HFFc6 (cell line): ENCODE results near the gene PTRHD1. TPM values are rescaled to one million over a fixed set of nuclear protein-coding genes. Genes with fewer than 3 reads are reported as not detected.

Experiments used
- DNase-seq: peaks from one replicate; pipeline ENCODE4 v3.0.0-alpha.2; 2018
- H3K27ac Mint-ChIP-seq: 2 replicates; pipeline ENCODE4 v1.8.0; 2020; ENCODE audit warnings: mild to moderate bottlenecking, mixed read lengths
- H3K27me3 Mint-ChIP-seq: 2 replicates; pipeline ENCODE4 v1.8.0; 2021; ENCODE audit warnings: mild to moderate bottlenecking, moderate library complexity, mixed read lengths; ENCODE audit not compliant: insufficient read depth
- H3K36me3 Mint-ChIP-seq: 2 replicates; pipeline ENCODE4 v1.8.0; 2021; ENCODE audit warnings: low read depth, mixed read lengths
- H3K4me1 Mint-ChIP-seq: 2 replicates; pipeline ENCODE4 v1.8.0; 2020; ENCODE audit warnings: low read depth, mixed read lengths
- H3K4me3 Mint-ChIP-seq: 2 replicates; pipeline ENCODE4 v1.8.0; 2020; ENCODE audit warnings: mild to moderate bottlenecking, moderate library complexity, mixed read lengths
- H3K9me3 Mint-ChIP-seq: 2 replicates; pipeline ENCODE4 v1.8.0; 2020; ENCODE audit warnings: mild to moderate bottlenecking, mixed read lengths
- total RNA-seq, 6 experiments: library from RNA; stranded (reverse); fragmentation: NEBNext Ultra II Directional; extraction: Animal tissue kit (Norgen Biotek cat#: 25700); gene quantifications; 2 replicates in 1 of 6; 3 replicates in 5 of 6; pipeline ENCODE4 v1.2.3, GENCODE V29; 2021
- TF ChIP-seq, protein P1 (sequence below): fragments of 200-600 bp; sonication (generic); IDR thresholded peaks from 2 replicates; pipeline ENCODE4 v1.5.0; 2021; ENCODE audit warnings: antibody characterized with exemption, mild to moderate bottlenecking

The PTRHD1 gene
- total RNA-seq, 6 experiments from 2014 or later: 29.4 to 44.4 (median 35.0) TPM

GRCh38 chr2:24792542-24792873, 683 bp downstream of the PTRHD1 start:
- TF ChIP-seq, protein P1, sequence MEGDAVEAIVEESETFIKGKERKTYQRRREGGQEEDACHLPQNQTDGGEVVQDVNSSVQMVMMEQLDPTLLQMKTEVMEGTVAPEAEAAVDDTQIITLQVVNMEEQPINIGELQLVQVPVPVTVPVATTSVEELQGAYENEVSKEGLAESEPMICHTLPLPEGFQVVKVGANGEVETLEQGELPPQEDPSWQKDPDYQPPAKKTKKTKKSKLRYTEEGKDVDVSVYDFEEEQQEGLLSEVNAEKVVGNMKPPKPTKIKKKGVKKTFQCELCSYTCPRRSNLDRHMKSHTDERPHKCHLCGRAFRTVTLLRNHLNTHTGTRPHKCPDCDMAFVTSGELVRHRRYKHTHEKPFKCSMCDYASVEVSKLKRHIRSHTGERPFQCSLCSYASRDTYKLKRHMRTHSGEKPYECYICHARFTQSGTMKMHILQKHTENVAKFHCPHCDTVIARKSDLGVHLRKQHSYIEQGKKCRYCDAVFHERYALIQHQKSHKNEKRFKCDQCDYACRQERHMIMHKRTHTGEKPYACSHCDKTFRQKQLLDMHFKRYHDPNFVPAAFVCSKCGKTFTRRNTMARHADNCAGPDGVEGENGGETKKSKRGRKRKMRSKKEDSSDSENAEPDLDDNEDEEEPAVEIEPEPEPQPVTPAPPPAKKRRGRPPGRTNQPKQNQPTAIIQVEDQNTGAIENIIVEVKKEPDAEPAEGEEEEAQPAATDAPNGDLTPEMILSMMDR: no peak
- Mint-ChIP-seq H3K27me3 (peaks cover 6% of the 10 kb centered on the region), H3K36me3 (peaks cover 20% of the 10 kb centered on the region), H3K4me3 (peak overlapping the region; percentile 99), H3K27ac (peak overlapping the region; percentile 100), H3K9me3 (no peaks in the 10 kb centered on the region), H3K4me1 (peaks cover 45% of the 10 kb centered on the region)
- DNase-seq: no peak

DNA sequence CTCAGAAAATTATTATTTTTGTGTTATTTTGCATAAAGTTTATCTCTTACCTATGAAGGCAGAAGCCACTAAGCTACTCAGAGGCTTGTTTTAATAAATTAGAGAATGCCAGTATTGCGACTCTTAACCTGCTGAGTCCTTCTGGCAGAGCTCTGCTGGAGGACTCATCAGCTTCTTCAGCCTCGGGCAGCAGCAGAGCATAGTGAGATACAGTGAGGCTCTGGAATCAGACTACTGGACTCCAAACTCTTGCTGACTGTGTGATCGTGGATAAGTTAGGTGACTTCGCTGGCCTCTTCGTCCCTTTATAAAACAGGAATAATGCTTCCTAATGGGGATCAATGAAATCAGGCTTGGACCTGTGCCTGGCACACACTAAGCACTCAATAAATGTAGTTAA, 1.7 kb downstream of the PTRHD1 start:
- no peaks in the 10 kb centered on the region for H3K9me3 Mint-ChIP-seq
- TF ChIP-seq, protein P1: no peak
- no peak for DNase-seq
- H3K4me3 Mint-ChIP-seq: no peak overlapping the region; the same call in 1 of the 2 replicates
- no peak overlapping the region for H3K27ac Mint-ChIP-seq
- H3K36me3 Mint-ChIP-seq: peaks cover 9% of the 10 kb centered on the region; the same call in 1 of the 2 replicates
- peaks cover 8% of the 10 kb centered on the region; the same call in 1 of the 2 replicates for H3K27me3 Mint-ChIP-seq
- peaks cover 35% of the 10 kb centered on the region for H3K4me1 Mint-ChIP-seq

DNA sequence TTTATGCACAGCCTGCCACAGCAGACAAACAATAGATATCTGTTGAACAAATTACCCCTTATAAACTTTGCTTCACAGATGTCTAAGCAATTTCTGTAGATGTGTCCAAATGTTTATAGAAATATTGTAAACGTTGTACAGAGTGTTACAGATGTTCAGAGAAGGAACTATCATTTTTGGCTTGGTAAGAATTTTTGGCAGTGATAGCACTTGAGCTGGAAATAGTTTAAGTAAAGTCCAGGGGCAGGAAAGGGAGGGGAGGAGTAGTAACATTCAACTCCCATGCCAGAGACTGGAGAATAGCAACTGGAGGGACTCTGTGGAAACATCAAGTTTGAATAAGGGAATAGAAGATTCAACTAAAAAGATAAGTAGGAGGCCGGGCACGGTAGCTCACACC, 4.4 kb downstream of the PTRHD1 start:
- TF ChIP-seq, protein P1: no peak
- Mint-ChIP-seq H3K4me1 (peaks cover 18% of the 10 kb centered on the region), H3K36me3 (no peaks in the 10 kb centered on the region), H3K4me3 (no peak overlapping the region), H3K27ac (no peak overlapping the region), H3K27me3 (peaks cover 8% of the 10 kb centered on the region; the same call in 1 of the 2 replicates), H3K9me3 (peaks cover 5% of the 10 kb centered on the region; the same call in 1 of the 2 replicates)
- no peak for DNase-seq

DNA sequence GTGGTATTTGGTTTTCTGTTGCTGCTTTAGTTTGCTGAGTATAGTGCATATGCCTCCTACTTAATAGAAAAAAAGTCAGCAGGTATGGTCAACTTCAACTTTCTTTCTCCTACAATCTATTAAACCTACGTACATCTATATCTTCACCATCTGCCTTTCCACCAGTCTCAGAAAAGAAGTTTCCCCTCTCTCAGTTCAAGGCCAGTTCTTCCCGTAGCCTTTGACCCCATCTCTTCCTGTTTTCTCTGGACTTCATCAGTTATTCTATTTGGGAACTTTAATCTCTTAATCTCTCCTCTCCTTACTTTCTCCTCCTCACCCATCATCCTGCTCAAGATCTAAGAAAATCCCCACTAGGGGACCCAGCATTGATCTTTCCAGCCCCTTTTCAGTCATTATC, 5.7 kb downstream of the PTRHD1 start:
- Mint-ChIP-seq H3K9me3 (peaks cover 5% of the 10 kb centered on the region; the same call in 1 of the 2 replicates), H3K4me3 (no peak overlapping the region), H3K27ac (no peak overlapping the region), H3K4me1 (peaks cover 16% of the 10 kb centered on the region), H3K27me3 (peaks cover 6% of the 10 kb centered on the region), H3K36me3 (no peaks in the 10 kb centered on the region)
- TF ChIP-seq, protein P1: no peak
- DNase-seq: no peak

DNA sequence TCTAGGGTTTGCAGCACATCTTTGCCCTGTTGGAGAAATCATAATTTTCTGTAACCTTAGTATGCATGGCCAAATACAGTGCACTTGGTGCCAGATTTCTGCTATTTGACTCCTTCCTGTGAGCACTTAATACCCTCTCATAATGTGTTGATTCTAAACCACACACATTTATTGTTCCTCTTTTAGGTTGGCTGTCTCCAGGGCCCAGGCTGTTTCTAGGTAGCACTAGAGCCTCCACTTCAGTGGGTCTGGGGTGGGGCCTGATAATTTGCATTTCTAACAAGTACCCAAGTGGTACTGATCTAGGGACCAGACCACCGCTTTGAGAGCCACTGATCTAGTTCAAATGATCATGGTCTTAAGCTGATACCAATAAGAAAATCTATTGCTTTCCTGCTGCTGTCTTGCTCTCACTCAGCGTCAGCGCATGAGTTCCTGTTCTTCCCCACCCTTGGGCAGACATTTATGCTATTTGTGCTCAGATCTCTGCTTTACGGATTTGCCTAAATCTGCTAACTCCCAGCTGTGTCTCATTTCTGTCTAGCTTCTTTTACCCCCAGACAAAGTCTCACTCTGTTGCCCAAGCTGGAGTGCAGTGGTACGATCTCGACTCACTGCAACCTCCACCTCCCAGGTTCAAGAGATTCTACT, 7.4 kb downstream of the PTRHD1 start:
- no peaks in the 10 kb centered on the region for H3K36me3 Mint-ChIP-seq
- no peaks in the 10 kb centered on the region for H3K4me1 Mint-ChIP-seq
- DNase-seq: no peak
- no peak overlapping the region for H3K4me3 Mint-ChIP-seq
- H3K27me3 Mint-ChIP-seq: peaks cover 6% of the 10 kb centered on the region
- H3K27ac Mint-ChIP-seq: no peak overlapping the region
- TF ChIP-seq, protein P1: no peak
- peaks cover 5% of the 10 kb centered on the region; the same call in 1 of the 2 replicates for H3K9me3 Mint-ChIP-seq
